Activated CD4-positive, CD25-positive, alpha-beta regulatory T cell treated with anti-CD3 and anti-CD28 coated beads, Interleukin-2, amount 50 U/mL, for 16 hours (primary cell): ENCODE data around the gene MAGOHB.
"Not testable (repeated sequence)": the region's sequence is repeated elsewhere in the genome, so short reads cannot be mapped to it uniquely, and the experiment has no call there.

Source experiments
- DNase-seq: peaks from one replicate; pipeline ENCODE4 v3.0.0-alpha.2; 2020; ENCODE audit warnings: low read depth, low spot score

MAGOHB gene

GRCh38 chr12:10613349-10614055 is at the start of gene MAGOHB:
Gene MAGOHB (minus strand): TSS chr12:10613609. CDS start chr12:10613532, 77 bp downstream.
- peak; percentile 97 for DNase-seq

- no peak for DNase-seq
Observed at GRCh38 chr12:10661338-10661737, 47.9 kb upstream of the MAGOHB start.

- no peak for DNase-seq
Observed at GRCh38 chr12:10654003-10654402, 40.6 kb upstream of the MAGOHB start.

GRCh38 chr12:10652192-10652591 is 38.8 kb upstream of the MAGOHB start:
- no peak for DNase-seq

- DNase-seq = not testable (repeated sequence)
Observed at GRCh38 chr12:10646576-10646975, 33.2 kb upstream of the MAGOHB start.

GRCh38 chr12:10645910-10646309 is 32.5 kb upstream of the MAGOHB start:
- DNase-seq = no peak

- no peak for DNase-seq
Observed at GRCh38 chr12:10641735-10642500, 28.5 kb upstream of the MAGOHB start.

- DNase-seq = no peak
Observed at GRCh38 chr12:10638728-10639127, 25.3 kb upstream of the MAGOHB start.

- DNase-seq = no peak
Observed at GRCh38 chr12:10636611-10637010, 23.2 kb upstream of the MAGOHB start.

- DNase-seq = no peak
Observed at GRCh38 chr12:10636124-10636523, 22.7 kb upstream of the MAGOHB start.

GRCh38 chr12:10635306-10635705 is 21.9 kb upstream of the MAGOHB start:
- DNase-seq = no peak

GRCh38 chr12:10634427-10634826 is 21.0 kb upstream of the MAGOHB start:
- DNase-seq = no peak

GRCh38 chr12:10633541-10633940 is 20.1 kb upstream of the MAGOHB start:
- no peak for DNase-seq

- DNase-seq = no peak
Observed at GRCh38 chr12:10632226-10632625, 18.8 kb upstream of the MAGOHB start.

GRCh38 chr12:10624605-10625004 is 11.2 kb upstream of the MAGOHB start:
- no peak for DNase-seq

GRCh38 chr12:10623131-10623530 is 9.7 kb upstream of the MAGOHB start:
- no peak for DNase-seq

- no peak for DNase-seq
Observed at GRCh38 chr12:10621278-10621677, 7.9 kb upstream of the MAGOHB start.

GRCh38 chr12:10620078-10620779 is 6.8 kb upstream of the MAGOHB start:
- DNase-seq = no peak

GRCh38 chr12:10618338-10618987 is 5.1 kb upstream of the MAGOHB start:
- no peak for DNase-seq

- no peak for DNase-seq
Observed at GRCh38 chr12:10617863-10618262, 4.5 kb upstream of the MAGOHB start.

- no peak for DNase-seq
Observed at GRCh38 chr12:10615532-10615931, 2.1 kb upstream of the MAGOHB start.

GRCh38 chr12:10614056-10614370 is 604 bp upstream of the MAGOHB start:
- DNase-seq = no peak
